ENCODE data around the gene KIAA0586.

The KIAA0586 gene

DNA sequence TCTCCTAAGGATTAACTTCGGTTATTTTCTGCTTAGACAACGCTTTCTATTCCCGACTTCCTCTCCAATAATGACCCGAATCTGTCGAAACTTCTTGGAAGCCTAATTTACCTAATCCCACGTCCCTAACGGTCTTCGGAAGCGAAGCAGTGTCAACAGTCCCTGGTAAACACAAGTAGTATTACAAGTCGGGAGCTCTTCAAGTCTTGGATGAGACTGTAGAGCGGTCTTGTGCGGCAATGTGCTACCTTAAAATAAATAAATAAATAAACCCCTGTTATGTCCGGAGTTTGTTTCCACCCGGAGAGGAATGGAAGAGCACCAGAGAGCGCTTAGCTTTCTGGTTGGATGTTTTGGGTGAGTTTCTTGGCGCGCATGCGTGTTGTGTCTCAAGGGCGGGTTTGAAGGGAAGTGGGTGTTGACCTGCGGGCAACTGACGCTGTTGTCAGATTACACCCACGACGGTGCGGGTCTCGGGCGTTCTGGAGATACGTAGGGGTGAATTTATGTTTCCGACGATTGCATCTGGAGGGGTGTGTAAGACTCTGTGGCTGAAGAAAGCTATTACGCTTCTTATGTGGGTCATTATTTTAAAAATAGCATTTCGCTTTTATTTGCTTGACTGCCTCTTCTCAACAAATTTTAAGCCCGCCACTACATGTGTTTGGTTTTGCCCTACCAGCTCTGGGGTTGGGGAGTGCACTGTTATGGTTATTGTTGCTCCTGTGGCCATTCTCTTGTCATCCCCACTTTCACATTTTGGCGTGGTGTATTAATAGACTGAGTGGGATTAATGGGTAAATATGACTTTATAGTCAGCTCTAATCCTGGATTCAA lies at the start of gene KIAA0586, which contains the start of gene TIMM9:
Gene KIAA0586, plus strand, starts transcription at position 439 of the 837 bp plus-strand sequence. CDS start 546 bp downstream, outside the sequence.
Gene TIMM9, minus strand, starts transcription at position 251 of the 837 bp plus-strand sequence. CDS start 15,586 bp downstream, outside the sequence.
- no peaks in the 10 kb centered on the region for H3K27me3 ChIP-seq (ENCODE audit: insufficient read depth, low read depth, severe bottlenecking)
- TF ChIP-seq, protein P1, sequence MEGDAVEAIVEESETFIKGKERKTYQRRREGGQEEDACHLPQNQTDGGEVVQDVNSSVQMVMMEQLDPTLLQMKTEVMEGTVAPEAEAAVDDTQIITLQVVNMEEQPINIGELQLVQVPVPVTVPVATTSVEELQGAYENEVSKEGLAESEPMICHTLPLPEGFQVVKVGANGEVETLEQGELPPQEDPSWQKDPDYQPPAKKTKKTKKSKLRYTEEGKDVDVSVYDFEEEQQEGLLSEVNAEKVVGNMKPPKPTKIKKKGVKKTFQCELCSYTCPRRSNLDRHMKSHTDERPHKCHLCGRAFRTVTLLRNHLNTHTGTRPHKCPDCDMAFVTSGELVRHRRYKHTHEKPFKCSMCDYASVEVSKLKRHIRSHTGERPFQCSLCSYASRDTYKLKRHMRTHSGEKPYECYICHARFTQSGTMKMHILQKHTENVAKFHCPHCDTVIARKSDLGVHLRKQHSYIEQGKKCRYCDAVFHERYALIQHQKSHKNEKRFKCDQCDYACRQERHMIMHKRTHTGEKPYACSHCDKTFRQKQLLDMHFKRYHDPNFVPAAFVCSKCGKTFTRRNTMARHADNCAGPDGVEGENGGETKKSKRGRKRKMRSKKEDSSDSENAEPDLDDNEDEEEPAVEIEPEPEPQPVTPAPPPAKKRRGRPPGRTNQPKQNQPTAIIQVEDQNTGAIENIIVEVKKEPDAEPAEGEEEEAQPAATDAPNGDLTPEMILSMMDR (IDR thresholded peaks at IDR 0.05; ENCODE audit: low read depth, low read length), result no peak
- peaks cover 33% of the 10 kb centered on the region for H3K36me3 ChIP-seq
- peak within 1 kb of the TSS; percentile 99 for H3K27ac ChIP-seq
- H3K9me3 ChIP-seq (ENCODE audit: severe bottlenecking), result no peaks in the 10 kb centered on the region
- DNase-seq, result peak; percentile 98
- H3K4me3 ChIP-seq (ENCODE audit: low read depth, low read length), result peak within 1 kb of the TSS; percentile 85

DNA sequence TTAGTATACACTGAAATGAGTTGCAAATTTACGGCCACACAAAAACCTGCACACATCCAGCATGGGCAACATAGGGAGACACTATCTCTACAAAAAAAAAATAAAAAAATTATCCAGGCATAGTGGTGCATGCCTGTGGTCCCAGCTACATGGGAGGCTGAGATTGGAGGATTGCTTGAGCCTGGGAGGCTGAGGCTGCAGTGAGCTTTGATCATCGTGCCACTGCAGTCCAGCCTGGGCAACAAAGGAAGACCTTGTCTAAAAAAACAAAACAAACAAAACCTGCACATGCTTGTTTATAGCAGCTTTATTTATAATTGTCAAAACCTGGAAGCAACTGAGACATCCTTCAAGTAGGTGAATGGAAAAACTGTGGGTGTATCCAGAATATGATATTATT lies 36.7 kb upstream of the KIAA0586 start:
- DNase-seq, result no peak
- no peaks in the 10 kb centered on the region for H3K9me3 ChIP-seq (ENCODE audit: severe bottlenecking)
- H3K36me3 ChIP-seq, result no peaks in the 10 kb centered on the region

DNA sequence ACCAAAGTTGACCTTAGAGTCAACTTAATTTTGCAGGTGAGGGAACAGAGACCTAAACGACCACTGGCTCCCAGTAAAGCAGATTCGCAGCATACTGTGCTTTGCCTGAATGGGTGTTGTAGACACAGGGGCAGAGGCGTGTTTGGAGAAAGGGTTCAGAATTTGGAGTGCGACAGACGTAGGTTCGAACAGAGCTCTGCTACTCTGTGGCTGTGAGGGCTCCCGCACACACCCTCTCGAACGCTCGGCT lies 32.0 kb upstream of the KIAA0586 start:
- no peak overlapping the region for H3K27ac ChIP-seq
- DNase-seq, result no peak
- no peaks in the 10 kb centered on the region for H3K9me3 ChIP-seq (ENCODE audit: severe bottlenecking)
- no peaks in the 10 kb centered on the region for H3K27me3 ChIP-seq (ENCODE audit: insufficient read depth, low read depth, severe bottlenecking)
- H3K36me3 ChIP-seq, result no peaks in the 10 kb centered on the region; the same call in 1 of the 2 replicates
- no peak overlapping the region for H3K4me3 ChIP-seq (ENCODE audit: low read depth, low read length)
- TF ChIP-seq, protein P1 (IDR thresholded peaks at IDR 0.05; ENCODE audit: low read depth, low read length), result no peak

More for the DNA sequence above, 36.7 kb upstream of the KIAA0586 start:
- H3K27me3 ChIP-seq (ENCODE audit: insufficient read depth, low read depth, severe bottlenecking), result no peaks in the 10 kb centered on the region
- TF ChIP-seq, protein P1 (IDR thresholded peaks at IDR 0.05; ENCODE audit: low read depth, low read length), result no peak
- H3K27ac ChIP-seq, result no peak overlapping the region
- H3K4me3 ChIP-seq (ENCODE audit: low read depth, low read length), result no peak overlapping the region

DNA sequence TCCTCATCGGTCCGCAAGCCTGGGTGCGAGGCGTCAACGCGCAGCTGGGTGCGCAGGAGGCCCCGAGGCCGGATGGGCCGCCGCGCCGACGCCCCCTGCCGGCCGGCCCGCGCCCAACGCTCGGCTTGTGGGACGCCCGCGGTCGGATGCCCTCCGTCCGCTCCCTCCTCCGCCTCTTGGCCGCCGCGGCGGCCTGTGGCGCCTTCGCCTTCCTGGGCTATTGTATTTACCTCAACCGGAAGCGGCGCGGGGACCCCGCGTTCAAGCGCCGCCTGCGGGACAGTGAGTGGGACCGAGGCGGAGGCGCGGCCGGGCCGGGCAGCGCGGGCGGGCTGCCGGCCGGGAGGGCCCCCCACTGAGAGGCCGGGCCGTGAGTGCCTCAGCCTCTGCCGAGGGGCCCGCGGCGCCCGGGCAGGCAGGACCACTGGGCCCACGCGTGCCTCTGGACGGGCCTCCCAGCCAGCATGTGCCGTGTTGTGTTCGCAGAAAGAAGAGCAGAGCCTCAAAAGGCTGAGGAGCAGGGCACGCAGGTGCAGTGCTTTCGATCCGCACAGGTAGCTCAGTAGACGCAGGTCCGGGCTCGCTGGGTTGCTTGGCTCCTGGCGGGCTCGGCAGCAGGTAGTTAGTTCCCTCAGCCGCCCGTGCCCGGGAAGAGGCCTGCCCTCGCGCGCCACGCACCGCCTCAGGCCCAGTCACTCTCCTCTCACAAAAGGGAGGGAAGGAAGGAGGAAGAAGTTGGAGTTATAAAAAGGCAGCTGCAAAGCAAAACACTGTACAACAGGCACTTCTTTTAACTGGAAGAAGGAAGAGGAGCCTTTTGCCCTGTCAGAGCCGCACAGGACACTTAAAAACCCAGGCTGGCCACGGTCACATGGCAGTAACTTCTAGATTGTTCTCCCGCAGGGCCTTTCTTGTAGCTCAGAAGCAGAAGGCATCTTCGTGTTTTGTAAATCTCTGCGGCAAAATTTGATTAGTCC lies 31.4 kb upstream of the KIAA0586 start, which contains the start of gene TOMM20L:
Gene TOMM20L, plus strand, starts transcription at position 119 of the 977 bp plus-strand sequence. Its CDS starts 28 bp downstream, at position 147.
- TF ChIP-seq, protein P1 (IDR thresholded peaks at IDR 0.05; ENCODE audit: low read depth, low read length), result peak; percentile 60
- H3K9me3 ChIP-seq (ENCODE audit: severe bottlenecking), result no peaks in the 10 kb centered on the region
- H3K36me3 ChIP-seq, result no peaks in the 10 kb centered on the region; the same call in 1 of the 2 replicates
- no peak within 1 kb of the TSS for H3K27ac ChIP-seq
- peak within 1 kb of the TSS; percentile 19; the same call in 1 of the 2 replicates for H3K4me3 ChIP-seq (ENCODE audit: low read depth, low read length)
- DNase-seq, result peak; percentile 58
- H3K27me3 ChIP-seq (ENCODE audit: insufficient read depth, low read depth, severe bottlenecking), result no peaks in the 10 kb centered on the region

DNA sequence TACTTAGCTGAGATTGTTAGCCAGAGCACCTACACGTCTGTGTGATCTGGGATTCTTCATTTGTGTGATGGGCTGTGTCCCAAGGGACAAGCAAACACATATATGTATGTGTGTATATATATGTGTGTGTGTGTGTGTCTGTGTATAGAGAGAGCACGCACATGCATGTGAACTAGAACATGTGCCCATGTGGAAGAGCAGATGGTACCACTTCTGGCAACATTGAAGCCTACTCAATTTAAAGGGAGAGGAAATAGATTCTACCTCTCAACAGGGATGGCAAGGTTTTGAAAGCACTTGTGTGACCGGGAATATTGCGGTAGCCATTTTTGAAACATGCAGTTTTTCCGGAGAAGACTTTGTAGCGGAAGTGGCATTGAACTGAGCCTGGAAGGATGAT lies 30.4 kb upstream of the KIAA0586 start:
- H3K27me3 ChIP-seq (ENCODE audit: insufficient read depth, low read depth, severe bottlenecking), result no peaks in the 10 kb centered on the region
- no peak overlapping the region for H3K4me3 ChIP-seq (ENCODE audit: low read depth, low read length)
- no peaks in the 10 kb centered on the region for H3K9me3 ChIP-seq (ENCODE audit: severe bottlenecking)
- TF ChIP-seq, protein P1 (IDR thresholded peaks at IDR 0.05; ENCODE audit: low read depth, low read length), result no peak
- H3K36me3 ChIP-seq, result no peaks in the 10 kb centered on the region; the same call in 1 of the 2 replicates
- no peak for DNase-seq
- H3K27ac ChIP-seq, result no peak overlapping the region

Data from WERI-Rb-1 (cell line).